ENCODE data around the gene IFNGR2. TPM values are rescaled to one million over a fixed set of nuclear protein-coding genes. Genes with fewer than 3 reads are reported as not detected.

Gene IFNGR2
- total RNA-seq, 1 experiment from 2014 or later = 47.0 TPM

DNA sequence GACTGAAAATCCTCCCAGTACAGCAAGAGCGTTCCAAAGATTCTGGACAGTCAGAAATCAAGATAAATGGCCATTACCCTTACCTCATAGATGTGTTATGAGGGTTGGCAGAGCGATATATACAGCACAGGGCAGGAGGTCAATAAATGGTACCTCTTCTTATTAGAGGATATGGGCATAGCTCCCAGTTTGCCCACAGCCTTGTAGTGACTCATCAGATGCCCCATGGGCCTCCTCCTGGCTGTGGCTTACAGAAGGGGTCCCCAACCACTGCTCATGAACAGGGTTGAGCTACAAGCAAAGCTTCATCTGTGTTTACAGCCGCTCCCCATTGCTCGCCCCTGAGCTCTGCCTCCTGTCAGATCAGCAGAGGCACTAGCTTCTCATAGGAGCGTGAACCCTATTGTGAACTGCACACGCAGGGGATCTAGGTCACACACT is 7.3 kb upstream of the IFNGR2 start:
- BruUV-seq (replicated peaks) = no TSS peak
- no peaks in the 10 kb centered on the region for H3K36me3 ChIP-seq (ENCODE audit: control insufficient read depth, insufficient read depth, low read length)
- H3K4me1 ChIP-seq = no peaks in the 10 kb centered on the region
- H3K9me3 ChIP-seq = no peaks in the 10 kb centered on the region
- CTCF ChIA-PET = interaction anchor here (0.5 kb wide), 1 partner anchor 27 kb away, joined by 8 read pairs; no protein-coding TSS in a partner anchor
- DNase-seq = no peak
- intact Hi-C loops (cut with micrococcal nuclease; ENCODE audit: unreplicated experiment) = no loop called here
- Mint-ChIP-seq H3K4me1 (ENCODE audit: low read depth, unreplicated experiment) (no peaks in the 10 kb centered on the region), H3K27me3 (ENCODE audit: insufficient read depth, unreplicated experiment) (no peaks in the 10 kb centered on the region), H3K36me3 (ENCODE audit: insufficient read depth, unreplicated experiment) (no peaks in the 10 kb centered on the region), H3K27ac (ENCODE audit: unreplicated experiment) (no peak overlapping the region), H3K4me3 (ENCODE audit: unreplicated experiment) (no peak overlapping the region), H3K9me3 (ENCODE audit: unreplicated experiment) (no peaks in the 10 kb centered on the region)
- no peak overlapping the region for H3K4me3 ChIP-seq (ENCODE audit: low read depth, low read length)
- POLR2A ChIA-PET = no interaction called here
- H3K27me3 ChIP-seq (replicated peaks; ENCODE audit: control insufficient read depth, insufficient read depth, low read length) = no peaks in the 10 kb centered on the region
- TF ChIP-seq, protein P1, sequence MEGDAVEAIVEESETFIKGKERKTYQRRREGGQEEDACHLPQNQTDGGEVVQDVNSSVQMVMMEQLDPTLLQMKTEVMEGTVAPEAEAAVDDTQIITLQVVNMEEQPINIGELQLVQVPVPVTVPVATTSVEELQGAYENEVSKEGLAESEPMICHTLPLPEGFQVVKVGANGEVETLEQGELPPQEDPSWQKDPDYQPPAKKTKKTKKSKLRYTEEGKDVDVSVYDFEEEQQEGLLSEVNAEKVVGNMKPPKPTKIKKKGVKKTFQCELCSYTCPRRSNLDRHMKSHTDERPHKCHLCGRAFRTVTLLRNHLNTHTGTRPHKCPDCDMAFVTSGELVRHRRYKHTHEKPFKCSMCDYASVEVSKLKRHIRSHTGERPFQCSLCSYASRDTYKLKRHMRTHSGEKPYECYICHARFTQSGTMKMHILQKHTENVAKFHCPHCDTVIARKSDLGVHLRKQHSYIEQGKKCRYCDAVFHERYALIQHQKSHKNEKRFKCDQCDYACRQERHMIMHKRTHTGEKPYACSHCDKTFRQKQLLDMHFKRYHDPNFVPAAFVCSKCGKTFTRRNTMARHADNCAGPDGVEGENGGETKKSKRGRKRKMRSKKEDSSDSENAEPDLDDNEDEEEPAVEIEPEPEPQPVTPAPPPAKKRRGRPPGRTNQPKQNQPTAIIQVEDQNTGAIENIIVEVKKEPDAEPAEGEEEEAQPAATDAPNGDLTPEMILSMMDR (IDR thresholded peaks at IDR 0.05; ENCODE audit: insufficient read depth in 1 of 2, low read depth in 1 of 2, low read length in 1 of 2, severe bottlenecking in 1 of 2, unreplicated experiment in 1 of 2) = no peak

DNA sequence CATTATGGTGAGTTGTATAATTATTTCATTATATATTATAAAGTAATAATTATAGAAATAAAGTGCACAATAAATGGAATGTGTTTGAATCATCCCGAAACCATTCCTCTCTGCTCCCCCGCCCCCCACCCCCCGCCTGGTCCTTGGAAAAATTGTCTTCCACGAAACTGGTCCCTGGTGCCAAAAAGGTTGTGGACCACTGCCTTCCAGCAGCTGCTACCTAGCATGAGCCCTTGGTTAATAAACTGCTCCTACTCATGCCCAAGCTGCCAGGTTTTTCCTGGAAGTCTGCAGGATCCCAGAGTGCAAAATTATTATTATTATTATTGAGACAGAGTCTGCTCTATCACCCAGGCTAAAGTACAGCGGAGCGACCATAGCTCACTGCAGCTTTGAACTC is 6.8 kb upstream of the IFNGR2 start:
- Histone ChIP-seq H3K9me3 (no peaks in the 10 kb centered on the region), H3K27me3 (replicated peaks; ENCODE audit: control insufficient read depth, insufficient read depth, low read length) (no peaks in the 10 kb centered on the region), H3K36me3 (ENCODE audit: control insufficient read depth, insufficient read depth, low read length) (no peaks in the 10 kb centered on the region), H3K4me1 (no peaks in the 10 kb centered on the region), H3K4me3 (ENCODE audit: low read depth, low read length) (no peak overlapping the region)
- no peaks in the 10 kb centered on the region for H3K27me3 Mint-ChIP-seq (ENCODE audit: insufficient read depth, unreplicated experiment)
- no peak for DNase-seq
- H3K9me3 Mint-ChIP-seq (ENCODE audit: unreplicated experiment) = no peaks in the 10 kb centered on the region
- H3K27ac Mint-ChIP-seq (ENCODE audit: unreplicated experiment) = no peak overlapping the region
- no TSS peak for BruUV-seq (replicated peaks)
- ChIA-PET CTCF (no interaction called here), POLR2A (no interaction called here)
- no peak overlapping the region for H3K4me3 Mint-ChIP-seq (ENCODE audit: unreplicated experiment)
- peaks cover under 1% of the 10 kb centered on the region for H3K4me1 Mint-ChIP-seq (ENCODE audit: low read depth, unreplicated experiment)
- intact Hi-C loops (cut with micrococcal nuclease; ENCODE audit: unreplicated experiment) = no loop called here
- TF ChIP-seq, protein P1 (IDR thresholded peaks at IDR 0.05; ENCODE audit: insufficient read depth in 1 of 2, low read depth in 1 of 2, low read length in 1 of 2, severe bottlenecking in 1 of 2, unreplicated experiment in 1 of 2) = no peak
- H3K36me3 Mint-ChIP-seq (ENCODE audit: insufficient read depth, unreplicated experiment) = no peaks in the 10 kb centered on the region

DNA sequence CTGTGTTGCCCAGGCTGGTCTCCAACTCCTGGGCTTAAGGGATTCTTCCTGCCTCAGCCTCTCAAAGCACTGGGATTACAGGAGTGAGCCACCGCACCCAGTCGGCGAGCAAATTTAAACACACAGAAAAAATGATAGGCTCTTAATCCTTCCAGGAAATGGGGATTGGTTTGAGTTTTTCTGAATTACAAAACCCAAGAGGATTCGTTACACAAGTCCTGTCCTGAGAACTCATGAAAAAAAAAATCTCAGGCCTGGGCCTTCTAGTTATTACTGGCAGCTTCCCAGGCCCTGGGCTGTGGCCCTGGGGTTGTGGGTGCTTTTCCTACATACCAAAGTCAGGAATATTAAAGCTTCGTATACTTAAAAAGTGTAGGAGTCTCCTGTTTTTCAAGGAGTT is 6.3 kb upstream of the IFNGR2 start:
- H3K4me3 ChIP-seq (ENCODE audit: low read depth, low read length) = no peak overlapping the region
- ChIA-PET POLR2A (no interaction called here), CTCF (no interaction called here)
- TF ChIP-seq, protein P1 (IDR thresholded peaks at IDR 0.05; ENCODE audit: insufficient read depth in 1 of 2, low read depth in 1 of 2, low read length in 1 of 2, severe bottlenecking in 1 of 2, unreplicated experiment in 1 of 2) = no peak
- H3K36me3 Mint-ChIP-seq (ENCODE audit: insufficient read depth, unreplicated experiment) = no peaks in the 10 kb centered on the region
- no peaks in the 10 kb centered on the region for H3K9me3 ChIP-seq
- H3K27me3 ChIP-seq (replicated peaks; ENCODE audit: control insufficient read depth, insufficient read depth, low read length) = no peaks in the 10 kb centered on the region
- no peaks in the 10 kb centered on the region for H3K36me3 ChIP-seq (ENCODE audit: control insufficient read depth, insufficient read depth, low read length)
- H3K9me3 Mint-ChIP-seq (ENCODE audit: unreplicated experiment) = no peaks in the 10 kb centered on the region
- intact Hi-C loops (cut with micrococcal nuclease; ENCODE audit: unreplicated experiment) = no loop called here
- no TSS peak for BruUV-seq (replicated peaks)
- H3K4me1 ChIP-seq = no peaks in the 10 kb centered on the region
- H3K27me3 Mint-ChIP-seq (ENCODE audit: insufficient read depth, unreplicated experiment) = no peaks in the 10 kb centered on the region
- DNase-seq = no peak
- peaks cover 5% of the 10 kb centered on the region for H3K4me1 Mint-ChIP-seq (ENCODE audit: low read depth, unreplicated experiment)
- H3K4me3 Mint-ChIP-seq (ENCODE audit: unreplicated experiment) = no peak overlapping the region
- H3K27ac Mint-ChIP-seq (ENCODE audit: unreplicated experiment) = no peak overlapping the region

Data from Caco-2 (cell line).